ENCODE measurements around the gene IFT43.

- TF ChIP-seq CTCF (IDR thresholded peaks at IDR 0.05 in 2 of 3, conservative IDR thresholded peaks at IDR 0.05 in 1 of 3; ENCODE audit: borderline replicate concordance in 1 of 3, insufficient read depth in 1 of 3, low read depth in 2 of 3, low read length in 2 of 3) (no peak), MAX (IDR thresholded peaks at IDR 0.05) (no peak), ATF3 (IDR thresholded peaks at IDR 0.05) (no peak), EZH2 (IDR thresholded peaks at IDR 0.05) (no peak), YY1 (IDR thresholded peaks at IDR 0.05; ENCODE audit: extremely low read depth, insufficient replicate concordance, low read depth, low read length) (no peak), ZFX (IDR thresholded peaks at IDR 0.05) (no peak), JUND (IDR thresholded peaks at IDR 0.05) (no peak)
Measured at GRCh38 chr14:76081642-76082041, 96.1 kb downstream of the IFT43 start.

Measured in HCT116 (cell line).